Measurements from ENCODE around the gene TMEM11.

The TMEM11 gene

DNA sequence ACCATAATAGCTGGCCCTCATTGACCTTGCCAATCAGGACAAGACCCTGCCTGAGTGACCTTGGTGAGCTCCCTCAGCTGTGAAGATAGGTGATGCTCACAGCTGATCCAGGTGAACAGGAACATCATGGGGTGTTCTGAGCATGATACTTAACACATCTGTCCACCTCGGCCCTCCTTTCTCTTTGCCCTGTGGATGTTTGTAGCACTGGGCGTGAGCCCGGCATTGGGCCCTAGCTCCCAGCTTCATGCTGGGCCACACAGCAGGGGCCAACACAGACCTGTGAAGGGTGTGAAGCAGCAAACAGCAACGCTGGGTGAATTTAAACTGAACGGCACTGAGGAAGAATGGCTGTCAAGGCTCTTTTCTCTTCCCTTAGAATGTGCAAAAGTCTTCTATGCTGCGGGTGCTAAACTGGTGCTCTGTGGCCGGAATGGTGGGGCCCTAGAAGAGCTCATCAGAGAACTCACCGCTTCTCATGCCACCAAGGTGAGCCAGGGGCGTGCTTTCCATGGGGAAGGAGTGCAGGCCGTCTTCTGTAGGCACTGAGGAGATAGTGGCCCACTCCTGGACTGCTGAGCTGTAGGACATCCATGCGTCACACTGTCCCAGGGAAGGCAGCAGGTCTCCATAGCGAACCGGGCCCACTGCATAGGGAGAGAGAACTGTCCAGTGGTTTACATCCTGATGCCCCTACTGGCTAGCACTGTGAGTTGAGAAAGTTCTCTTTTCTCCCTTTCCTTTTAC lies 35.9 kb downstream of the TMEM11 start:
- DNase-seq, result no peak

DNA sequence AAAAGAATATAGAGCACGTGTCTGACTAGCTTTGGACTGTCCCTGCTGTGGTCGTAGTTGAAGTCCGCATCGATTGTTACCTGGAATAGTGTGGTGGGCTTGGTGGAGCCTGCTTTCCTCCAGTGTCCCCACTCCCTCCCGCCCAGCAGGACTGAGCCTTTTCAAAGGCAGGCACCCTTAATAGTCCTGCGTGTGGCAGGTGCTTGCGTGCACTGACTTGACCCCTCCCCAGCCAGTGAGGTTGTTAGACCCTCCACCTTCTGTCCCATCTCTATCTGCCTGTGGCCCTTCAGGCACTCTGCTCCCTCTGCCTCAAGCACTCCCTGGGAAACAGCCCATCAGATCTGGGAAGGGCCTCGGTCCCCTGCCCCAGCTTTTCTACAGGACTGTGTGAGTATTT lies 36.6 kb downstream of the TMEM11 start:
- DNase-seq, result no peak

DNA sequence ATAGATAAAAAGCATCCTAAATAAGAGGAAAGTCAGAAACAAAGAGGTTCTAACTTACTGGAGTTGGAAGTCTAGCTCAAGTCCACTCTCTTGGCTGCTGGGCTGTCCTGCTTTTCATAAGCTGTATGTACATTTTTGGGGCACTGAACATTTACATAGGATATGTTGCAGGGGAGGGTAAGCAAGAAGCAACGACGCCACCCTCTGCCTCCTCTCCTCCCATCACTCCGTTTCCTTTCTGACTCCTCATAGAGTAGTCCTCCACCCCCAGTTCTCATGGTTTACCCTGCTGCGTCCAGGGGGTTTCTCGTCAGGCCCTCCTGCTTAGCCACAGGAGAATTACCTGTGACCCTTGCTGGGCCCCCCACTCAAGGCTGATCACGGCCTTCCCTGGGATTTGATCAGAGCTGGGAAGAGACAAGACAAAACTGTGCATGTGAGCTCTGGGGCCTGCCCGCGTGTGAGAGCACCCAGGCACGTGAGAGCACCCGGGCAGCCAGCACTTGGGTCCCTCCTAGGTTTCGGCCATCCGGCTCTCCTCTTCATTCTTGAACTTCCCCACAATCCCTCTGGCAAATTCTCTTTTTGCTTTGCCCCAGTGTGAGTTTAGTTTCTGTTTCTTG lies 37.1 kb downstream of the TMEM11 start:
- no peak for DNase-seq

DNA sequence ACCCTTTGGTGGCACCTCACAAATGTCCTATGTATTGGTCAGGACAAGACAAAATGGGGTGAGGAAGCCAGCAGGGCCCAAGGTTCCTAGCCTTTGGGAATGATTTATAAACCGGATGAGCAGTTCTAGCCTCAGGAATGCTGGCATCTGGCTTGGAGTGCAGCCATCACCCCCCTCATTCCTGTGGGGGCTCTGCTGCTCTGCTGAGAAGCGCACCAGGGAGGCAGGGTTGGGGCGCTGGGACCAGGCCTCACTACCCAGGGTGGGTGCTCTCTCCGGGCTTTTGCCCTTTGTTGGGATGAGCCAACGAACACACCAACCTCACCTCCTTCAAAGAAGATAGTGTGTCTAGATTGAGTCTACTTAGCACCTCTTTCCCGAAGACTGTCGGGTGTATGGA lies 39.2 kb downstream of the TMEM11 start:
- DNase-seq, result no peak

DNA sequence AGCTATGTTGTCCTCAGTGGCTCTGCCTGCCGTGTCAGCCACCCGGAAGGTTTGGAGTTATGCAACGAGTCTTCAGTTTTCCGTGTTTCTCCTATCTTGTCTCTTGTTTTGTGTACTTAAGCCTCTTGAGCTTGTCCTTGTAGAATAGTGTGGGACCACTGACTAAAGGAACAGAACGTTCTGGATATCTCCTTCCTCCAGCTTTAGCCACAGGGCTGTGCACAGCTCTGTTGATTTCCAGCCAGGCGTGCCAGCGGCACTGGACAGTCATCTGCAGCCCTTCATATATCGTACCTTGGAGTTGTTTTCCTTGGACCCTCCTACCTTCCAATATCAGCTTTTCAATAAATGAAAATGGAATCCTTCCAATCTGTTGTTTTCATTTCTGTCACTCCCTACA lies 39.8 kb downstream of the TMEM11 start:
- no peak for DNase-seq

DNA sequence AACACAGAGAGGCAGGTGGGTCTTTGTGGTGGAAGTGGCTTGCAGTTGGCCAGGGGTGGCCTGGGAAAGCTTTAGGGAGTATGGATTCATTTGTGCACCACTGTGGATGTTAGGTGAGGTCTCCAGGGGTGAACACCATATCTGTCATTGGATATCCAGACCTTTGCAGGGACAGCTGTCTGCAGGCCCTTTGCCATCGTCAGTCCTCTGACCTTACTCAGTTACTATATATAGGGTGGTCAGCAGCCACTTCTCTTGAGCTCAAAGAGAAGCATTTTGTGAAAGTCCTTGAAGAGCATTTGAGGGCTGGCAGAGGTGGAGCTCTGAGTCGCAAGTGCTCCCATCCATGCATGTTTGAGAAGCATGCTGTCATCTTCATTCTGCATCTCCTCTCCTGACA lies 40.4 kb downstream of the TMEM11 start:
- no peak for DNase-seq

DNA sequence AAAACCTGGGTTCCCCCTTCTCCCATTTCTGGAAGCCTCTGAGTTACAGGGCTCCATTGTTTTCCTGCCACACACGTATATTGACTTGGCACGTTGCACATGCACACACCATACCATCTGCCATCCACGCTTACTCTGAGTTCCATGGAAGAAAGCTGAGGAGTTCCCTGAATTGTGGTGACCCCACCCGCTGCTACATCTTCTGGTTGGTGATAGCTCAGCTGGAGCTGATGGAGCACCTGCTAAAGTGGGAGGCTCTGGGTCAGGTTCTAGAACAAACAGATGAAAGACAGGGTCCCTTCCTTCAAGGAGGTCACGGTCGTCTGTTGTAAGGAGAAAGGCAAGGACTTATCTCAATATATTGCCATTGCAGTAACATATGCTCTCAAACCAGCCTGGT lies 41.1 kb downstream of the TMEM11 start:
- no peak for DNase-seq

DNA sequence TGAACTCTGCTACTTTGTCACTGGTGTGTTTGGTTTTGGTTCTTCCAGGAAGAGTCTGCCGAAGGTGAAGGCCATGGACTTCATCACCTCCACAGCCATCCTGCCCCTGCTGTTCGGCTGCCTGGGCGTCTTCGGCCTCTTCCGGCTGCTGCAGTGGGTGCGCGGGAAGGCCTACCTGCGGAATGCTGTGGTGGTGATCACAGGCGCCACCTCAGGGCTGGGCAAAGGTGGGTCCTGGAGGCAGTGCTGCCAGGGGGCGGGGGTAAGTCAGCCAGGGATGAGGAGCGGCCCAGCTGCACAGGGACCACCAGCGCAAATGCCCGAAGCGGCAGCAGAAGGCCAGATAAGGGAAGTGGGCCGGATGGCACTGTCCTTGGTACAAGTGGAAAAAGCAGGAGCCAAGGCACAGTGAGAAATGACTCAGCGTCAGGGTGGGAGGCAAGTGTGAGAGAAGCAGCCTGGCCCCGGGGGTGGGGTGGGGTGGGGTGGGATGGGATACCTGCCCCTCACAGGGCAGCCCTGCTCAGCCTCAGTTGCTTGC lies 41.9 kb downstream of the TMEM11 start:
- DNase-seq, result no peak

DNA sequence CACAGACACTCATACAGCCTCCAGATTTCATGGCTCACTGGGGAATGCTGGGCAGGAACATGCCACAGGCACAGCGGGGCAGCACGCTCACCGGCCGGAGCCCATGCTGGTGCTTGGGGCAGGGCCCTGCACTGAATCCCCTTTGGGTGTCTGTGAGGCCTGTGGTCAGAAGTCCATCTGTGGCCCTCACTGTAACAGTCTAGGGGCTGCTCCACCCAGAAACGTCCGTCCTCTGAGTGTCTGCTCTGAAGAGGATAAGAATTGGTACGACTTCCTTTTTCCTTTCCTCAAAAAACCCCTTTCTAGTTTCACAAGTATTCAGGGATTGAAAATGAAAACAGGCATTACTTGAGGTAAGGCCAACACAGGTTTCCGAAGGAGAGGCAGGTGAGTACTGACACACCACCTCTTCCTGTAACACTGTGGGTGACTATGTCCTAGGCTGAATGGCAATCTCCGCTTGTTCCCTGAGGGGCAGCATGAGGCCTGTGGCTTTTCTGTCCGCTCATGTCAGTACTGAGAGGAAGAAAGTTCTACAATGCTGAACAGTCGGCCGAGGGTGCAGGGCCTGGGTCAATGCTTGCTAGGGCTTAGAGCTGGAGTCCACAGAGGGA lies 42.5 kb downstream of the TMEM11 start:
- no peak for DNase-seq

DNA sequence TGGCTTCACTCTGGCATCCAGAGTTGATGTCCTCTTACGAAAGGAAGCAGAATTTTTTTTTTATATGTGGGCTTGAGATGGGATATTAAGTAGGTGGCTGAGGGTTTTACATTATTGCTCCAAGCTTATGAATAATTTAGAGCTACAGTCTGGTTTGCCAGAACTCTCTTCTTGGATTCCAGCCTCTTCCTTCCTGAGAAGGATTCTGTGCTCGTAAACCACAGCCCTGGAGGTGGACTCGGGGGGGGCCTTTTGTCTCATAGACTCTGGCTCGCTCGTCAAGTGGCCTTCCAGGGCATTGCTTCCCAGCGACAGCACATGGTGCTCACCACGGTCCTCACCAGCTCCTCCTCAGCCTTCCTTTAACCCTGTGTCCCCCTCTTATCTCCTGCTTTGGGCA lies 43.2 kb downstream of the TMEM11 start:
- no peak for DNase-seq

DNA sequence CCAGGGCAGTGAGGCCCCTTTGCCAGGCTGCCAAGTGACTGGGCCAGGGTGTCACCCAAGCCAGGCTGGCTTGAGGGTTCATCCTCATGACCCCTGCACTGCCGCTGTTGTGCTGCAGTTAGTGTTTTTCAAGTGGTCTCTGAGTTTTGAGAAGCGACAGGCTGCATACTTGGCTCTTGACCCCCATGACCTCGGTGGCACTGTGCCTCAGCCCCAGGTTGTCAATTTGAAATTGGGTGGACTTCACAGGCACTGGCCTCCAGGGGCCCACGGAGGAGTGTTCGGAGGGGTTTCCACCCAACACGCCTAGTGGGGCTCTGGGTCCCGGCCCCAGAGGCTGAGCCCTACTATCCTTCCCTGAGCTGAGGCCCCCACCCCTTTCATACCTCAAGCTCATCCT lies 44.5 kb downstream of the TMEM11 start:
- DNase-seq, result no peak

DNA sequence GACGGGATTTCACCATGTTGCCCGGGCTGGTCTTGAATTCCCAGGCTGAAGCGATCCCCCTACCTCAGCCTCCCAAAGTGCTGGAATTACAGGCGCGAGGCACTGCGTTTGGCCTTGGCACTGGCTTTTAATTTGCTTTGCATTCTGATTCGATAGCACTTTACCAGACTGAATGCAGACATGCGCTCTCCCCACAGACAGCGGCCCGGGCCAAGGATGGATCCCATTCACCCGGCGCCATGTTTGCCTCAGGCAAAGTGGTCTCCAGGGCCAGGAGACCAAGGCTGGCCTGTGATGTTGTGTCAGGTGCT lies 45.5 kb downstream of the TMEM11 start:
- DNase-seq, result no peak

DNA sequence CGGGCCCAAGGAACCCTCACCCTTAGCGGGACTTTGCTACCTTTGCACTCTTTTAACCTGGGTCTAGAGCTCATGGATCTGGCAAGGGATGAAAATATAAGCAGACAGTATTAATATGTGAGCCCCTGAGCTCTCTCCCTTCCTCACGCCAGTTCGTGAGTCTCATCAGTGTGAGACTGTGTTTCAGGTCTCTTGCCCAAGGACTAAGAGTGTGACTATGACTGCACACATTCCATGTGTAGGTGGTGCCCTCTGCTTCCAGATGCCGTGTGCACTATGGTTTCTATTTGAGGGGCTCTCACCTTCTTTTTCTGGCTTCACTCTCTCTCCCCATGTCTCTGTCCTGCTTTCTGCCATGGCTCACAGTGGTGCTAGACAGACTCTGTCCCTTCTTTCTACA lies 46.7 kb downstream of the TMEM11 start:
- no peak for DNase-seq

DNA sequence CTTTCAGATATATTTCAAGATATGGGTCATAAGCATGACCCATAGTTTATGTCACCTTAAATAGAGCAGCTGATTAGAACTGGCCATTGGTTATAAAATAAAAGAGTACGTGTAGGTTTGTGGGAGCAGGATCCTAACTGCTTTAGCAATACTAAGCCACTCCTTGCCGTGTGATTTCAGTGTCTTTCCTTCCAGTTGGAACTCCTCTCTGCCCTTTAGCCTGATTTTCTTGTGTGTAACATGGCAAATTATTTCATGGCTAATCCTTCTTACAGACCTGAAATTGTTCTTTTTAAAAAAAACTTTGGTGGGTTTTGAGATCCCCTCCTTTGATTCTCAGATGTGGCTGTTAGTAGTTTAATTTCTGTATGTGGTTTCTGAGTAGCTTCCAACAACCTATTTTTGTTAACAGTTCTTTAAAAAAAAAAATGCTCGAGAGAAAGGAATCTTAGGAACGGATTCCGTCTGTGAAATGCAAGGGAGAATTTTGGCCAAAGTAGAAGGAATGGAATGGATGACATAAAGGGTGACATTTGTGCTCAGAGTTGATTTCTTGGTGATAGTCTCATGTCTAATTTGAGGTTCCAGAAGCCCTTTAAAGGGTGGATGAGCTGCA lies 47.3 kb downstream of the TMEM11 start:
- no peak for DNase-seq

DNA sequence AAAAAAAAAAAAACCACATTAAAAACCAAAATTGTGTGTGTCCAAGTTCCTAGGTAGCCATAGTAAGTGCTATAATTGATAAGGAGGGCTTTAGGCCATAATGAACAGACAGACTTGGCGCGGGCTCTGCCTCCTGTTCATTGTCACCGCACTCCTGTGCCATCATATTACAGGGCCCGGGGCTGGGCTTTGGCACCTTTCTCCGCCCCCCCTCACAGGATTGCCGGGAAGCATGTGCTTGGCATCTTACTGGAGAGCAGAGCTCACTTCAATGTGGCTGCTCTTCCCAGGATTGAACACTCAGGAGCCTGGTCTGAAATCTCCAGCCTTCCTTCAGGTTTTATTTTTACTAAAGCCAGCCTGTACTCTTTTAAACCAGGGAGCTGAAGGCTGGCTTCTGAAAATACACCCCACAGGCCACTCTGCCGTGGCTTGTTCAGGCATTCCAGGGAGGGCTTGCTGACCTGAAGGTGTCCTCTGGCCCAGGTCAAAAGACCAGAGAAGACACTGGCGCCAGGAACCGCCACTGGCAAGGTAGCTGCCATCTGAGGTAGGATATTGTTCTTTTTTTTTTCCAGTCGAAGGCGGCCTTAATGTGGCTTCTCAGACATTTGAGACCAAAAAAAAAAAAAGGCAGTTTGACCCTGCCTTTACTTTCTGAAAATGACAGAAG lies 47.9 kb downstream of the TMEM11 start:
- no peak for DNase-seq

DNA sequence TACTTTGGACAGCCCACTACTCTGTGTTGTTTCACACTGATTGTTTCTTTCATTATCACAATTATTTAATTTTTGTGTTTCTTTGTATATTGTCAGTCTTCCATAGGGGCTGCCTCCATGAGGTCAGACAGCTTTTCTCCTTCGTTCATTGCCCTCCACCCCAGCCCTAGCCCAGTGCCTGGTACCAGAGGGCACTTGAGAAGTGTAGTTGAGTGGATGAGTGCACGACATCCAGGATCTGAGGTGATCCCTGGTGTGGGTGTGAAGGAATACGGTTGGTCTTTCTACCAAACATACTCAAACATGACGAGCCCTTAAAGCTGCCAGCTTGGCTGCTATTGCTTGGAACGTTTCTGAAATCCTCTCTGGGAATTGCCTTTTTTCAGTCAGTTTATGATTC lies 49.3 kb downstream of the TMEM11 start:
- no peak for DNase-seq

DNA sequence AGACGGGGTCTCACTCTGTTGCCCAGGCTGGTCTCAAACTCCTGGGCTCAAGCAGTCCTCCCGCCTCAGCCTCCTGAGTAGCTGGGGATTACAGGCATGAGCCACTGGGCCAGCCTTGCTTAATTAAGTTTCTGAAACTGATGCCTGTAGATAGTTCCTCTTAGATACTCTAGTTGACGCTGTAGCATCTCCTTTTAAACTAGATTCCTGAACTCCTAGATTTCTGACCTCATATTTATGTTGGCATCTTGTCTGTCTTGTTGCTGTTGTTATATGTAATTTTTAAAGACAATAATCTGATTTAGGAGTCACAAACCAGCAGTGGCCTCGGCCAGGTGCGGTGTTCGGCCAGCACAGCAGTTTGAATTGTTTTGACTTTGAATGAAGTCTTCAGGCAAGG lies 49.7 kb downstream of the TMEM11 start:
- no peak for DNase-seq

DNA sequence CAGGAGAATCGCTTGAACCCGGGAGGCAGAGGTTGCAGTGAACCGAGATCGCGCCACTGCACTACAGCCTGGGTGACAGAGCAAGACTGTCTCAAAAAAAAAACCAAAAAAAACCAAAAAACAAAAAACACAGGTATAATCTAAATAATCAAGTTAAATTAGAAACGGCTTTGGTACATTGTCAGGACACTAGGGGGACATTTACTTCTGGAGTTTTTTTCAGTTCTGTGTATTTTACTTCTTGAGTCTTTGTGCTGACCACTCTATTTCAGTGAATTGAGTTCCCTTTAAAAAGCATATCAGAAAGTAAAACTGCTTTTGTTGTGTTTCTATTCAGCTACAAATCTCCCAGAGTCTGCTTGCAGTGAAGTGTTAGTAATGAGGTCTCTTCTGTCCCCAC lies 50.9 kb downstream of the TMEM11 start:
- no peak for DNase-seq

DNA sequence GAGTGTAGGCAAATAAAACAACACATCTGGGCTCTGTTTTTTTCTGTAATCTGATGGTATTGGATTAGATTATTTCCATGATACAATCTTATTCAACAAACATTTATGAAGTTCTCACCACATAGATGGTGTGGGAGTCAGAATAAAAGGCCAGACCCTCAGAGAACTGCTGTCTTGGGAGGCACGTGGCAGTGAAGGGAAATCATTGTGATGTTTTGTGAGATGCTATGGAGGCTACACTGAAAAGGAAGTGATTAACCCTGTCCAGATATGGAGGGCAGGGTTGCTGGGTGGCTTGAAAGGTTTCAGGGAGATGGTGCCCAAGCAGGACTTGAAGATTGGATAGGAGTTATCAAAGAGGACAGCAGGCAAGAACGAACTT lies 51.6 kb downstream of the TMEM11 start:
- no peak for DNase-seq

DNA sequence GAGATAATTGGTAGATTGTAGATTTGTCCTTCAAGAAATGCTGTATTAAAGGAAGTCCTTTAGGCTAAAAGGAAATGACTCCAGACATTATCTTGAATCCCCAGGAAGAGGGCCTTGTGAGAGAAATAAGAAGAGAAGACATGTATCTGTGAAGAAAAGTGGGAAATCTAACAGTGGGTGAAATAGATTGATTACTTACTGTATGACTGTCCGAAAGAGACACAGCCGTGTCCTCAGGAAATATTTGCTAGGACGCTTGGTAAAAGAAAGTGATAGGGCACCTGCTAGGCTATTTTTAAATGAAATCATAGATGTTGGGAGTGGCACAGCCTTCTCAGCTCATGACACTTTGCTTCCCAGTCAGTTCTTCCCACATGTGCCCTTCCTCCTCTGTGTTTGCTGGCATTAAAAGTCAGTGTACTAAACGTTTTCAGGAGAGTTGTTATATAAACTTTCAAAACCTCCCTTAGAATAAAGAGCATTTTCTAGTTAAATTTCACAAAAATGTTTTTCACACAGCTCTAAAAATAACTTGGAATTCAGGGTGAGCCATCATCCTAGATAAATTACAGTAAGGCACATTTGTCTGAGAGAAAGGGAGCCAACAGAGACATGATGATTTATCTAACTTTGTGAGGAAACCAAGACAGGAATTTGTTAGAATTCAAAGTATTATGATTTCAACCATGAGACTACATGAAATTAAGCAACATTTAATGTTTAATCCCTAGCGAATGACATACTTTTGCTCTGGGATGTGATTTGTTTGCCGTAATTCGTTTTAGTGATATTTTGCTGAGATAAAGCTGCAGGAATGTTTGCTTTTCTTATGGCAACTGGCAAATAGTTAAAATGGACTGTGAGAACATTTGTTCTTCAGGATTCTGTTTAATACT lies 52.2 kb downstream of the TMEM11 start:
- DNase-seq, result no peak

DNA sequence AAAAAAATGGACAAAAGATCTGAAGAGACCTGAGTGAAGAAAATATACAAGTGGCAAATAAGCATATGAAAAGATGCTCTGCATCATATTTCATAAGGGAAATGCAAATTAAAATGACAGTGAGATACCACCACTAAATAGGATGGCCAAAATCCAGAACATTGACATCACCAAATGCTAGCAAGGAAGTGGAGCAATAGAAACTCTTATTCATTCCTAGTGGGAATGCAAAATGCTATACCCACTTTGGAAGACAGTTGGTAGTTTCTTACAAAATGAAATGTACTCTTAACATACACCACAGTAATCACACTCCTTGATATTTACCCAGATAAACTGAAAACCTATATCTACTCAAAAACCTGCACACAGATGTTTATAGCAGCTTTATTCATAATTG lies 53.6 kb downstream of the TMEM11 start:
- DNase-seq, result no peak

DNA sequence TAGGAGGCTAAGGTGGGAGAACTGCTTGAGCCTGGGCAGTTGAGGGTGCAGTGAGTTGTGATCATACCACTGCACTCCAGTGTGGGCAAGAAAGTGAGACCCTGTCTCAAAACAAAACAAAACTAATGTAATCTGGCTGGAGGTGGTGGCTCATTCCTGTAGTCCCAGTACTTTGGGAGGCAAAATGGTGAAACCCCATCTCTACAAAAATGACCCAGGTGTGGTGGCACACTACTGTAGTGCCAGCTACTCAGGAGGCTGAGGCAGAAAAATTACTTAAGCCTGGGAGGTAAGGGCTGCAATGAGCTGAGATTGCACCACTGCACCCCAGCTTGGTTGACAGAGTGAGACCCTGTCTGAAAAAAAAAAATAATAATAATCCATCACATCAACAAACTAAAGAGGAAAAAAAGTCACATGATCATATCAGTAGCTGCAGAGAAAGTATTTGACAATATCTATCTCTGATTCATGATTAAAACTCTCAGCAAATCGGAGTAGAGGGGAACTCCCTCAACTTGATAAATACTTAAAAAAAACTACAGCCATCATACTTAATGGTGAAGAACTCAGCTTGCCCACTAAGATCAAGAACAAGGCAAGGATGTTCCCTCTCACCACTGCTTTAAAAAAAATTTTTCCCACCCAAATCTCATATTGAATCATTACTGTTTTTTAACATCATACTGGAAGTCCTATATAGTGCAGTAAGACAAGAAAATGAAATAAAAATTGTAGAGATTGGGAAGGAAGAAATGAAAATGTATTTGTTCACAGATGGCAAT lies 56.2 kb downstream of the TMEM11 start:
- DNase-seq, result no peak

Data from NK-92 treated with Interleukin-12 subunit alpha and Interleukin-12 subunit beta, amount 100 ng/mL, for 24 hours (cell line).